K562 treated with DMSO at 1 percent for 12 hours (cell line): ENCODE results near the gene CTLA4. TPM values are rescaled to one million over a fixed set of nuclear protein-coding genes. Genes with fewer than 3 reads are reported as not detected.

Experiments used
- total RNA-seq: library from RNA; unstranded; fragments of 300-600 nt; gene quantifications from 2 replicates; pipeline ENCODE4 v1.2.3, GENCODE V29; 2022; ENCODE audit not compliant: insufficient read depth

CTLA4 gene
- total RNA-seq: not detected in 2 replicates

GRCh38 chr2:203867561-203868200 is at the start of gene CTLA4:
Gene CTLA4, plus strand, starts transcription at chr2:203867771. Its CDS starts 172 bp downstream, at chr2:203867943.

Other genes with a start within 250 kb of the CTLA4 start
- gene CD28, start 161.1 kb upstream of the CTLA4 start, total RNA-seq: not detected in 2 replicates
- not detected in 2 replicates for gene ICOS, start 69.0 kb downstream of the CTLA4 start, total RNA-seq